Mucosa of gallbladder (tissue), 1 donor: Measurements from ENCODE around the gene HSPA4. TPM values are rescaled to one million over a fixed set of nuclear protein-coding genes. Genes with fewer than 3 reads are reported as not detected.
"Not testable (repeated sequence)": the region's sequence is repeated elsewhere in the genome, so short reads cannot be mapped to it uniquely, and the experiment has no call there.

Experiments used
- DNase-seq: peaks from one replicate; pipeline ENCODE4 v3.0.0-alpha.2; 2020; ENCODE audit warnings: low spot score
- total RNA-seq: library from RNA; stranded (reverse); gene quantifications from one replicate; pipeline ENCODE4 v1.2.1, GENCODE V29; 2021
- donor health status: DM: no; HTN: no; CAD: no.

The HSPA4 gene
- total RNA-seq, result 91.0 TPM

GRCh38 chr5:133051542-133052316, at the start of gene HSPA4:
HSPA4 (plus strand) TSS chr5:133052013; CDS start chr5:133052251, 238 bp downstream.
- peak; percentile 99 for DNase-seq

DNA sequence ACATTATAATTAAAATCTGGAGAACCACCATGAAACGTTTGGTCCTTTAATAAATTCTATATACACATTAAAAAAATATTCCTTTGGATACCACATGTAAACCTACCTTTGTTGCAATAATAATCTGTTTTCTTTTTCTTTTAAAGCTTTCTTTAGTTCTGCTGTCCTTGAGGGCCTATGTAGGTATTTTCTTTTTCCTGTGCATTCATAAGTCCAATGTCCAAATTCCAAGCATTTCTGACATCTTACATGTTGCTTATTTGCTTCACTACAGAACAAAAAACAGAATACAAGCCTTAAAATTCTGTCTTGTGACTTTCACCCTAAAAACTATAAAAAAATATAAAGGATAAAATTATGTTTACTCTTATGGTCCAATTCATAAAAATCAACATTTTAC, 45.2 kb upstream of the HSPA4 start:
- DNase-seq, result no peak

GRCh38 chr5:133008455-133008854, 43.4 kb upstream of the HSPA4 start:
- not testable (repeated sequence) for DNase-seq

DNA sequence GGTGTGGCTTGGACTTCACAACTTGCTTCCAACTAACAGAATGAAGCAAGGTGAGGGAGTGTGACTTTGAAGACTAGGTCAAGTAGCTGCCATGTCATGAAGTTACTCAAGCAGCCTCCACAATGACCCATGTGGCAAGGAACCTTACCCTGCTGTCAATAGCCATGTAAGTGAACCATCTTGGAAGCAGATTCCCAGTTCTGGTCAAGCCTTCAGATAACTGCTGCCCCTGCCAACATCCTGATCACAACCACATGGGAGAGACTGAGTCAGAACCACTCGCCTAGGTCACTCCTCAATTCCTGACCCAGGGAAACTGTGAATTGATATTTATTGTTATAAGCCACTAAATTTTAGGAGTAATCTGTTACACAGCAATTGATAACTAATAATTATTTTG, 36.3 kb upstream of the HSPA4 start:
- DNase-seq, result no peak

- no peak for DNase-seq
Observed at GRCh38 chr5:133017964-133018363, 33.8 kb upstream of the HSPA4 start.

- not testable (repeated sequence) for DNase-seq
Observed at GRCh38 chr5:133019471-133019870, 32.3 kb upstream of the HSPA4 start.

DNA sequence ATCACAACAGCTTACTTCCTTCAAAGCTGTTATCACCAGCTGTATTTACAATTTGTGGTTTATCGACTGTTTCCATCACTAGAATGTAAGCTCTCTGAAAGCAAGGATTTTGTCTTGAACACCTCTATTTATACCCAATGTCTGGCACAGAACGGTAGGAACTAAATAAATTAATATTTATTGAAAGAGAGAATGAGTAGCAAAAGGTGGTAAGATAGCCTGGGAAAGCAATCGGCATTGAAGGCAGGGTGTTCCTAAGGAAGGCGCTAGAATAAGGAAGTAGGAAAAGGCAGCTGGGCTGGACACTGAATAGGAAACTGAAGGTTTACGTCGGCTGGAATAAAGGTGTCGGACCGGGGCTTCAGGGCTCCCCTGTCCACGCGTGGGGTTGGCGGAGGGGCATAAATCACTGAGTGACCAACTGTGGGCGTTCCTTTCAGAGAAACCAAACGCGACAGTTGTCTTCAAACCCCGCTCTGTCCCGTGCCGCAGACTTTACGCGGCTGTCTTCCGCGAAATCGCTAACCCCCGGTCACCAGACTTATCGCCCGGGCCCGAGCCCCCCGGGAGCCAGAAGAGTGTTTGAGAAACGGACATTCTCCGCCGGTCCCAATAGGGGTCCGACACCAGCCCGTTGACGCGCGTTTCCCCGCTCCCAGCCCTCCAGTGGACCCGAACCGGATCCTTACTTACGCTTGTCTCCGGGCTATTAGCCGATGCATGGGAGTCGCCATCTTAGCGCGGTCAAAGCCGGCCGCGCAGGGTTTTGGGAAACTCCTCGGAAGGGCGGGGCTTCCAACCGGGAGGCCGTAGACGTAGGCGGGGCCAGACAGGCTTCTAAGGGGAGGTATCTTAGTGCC, 25.8 kb upstream of the HSPA4 start, which contains the start of gene ZCCHC10:
Gene ZCCHC10, minus strand, starts transcription at position 746 of the 860 bp plus-strand sequence. Its CDS starts 12 bp downstream, at position 734.
- peak; percentile 93 for DNase-seq

GRCh38 chr5:133026664-133027153, 25.1 kb upstream of the HSPA4 start:
- DNase-seq, result no peak

DNA sequence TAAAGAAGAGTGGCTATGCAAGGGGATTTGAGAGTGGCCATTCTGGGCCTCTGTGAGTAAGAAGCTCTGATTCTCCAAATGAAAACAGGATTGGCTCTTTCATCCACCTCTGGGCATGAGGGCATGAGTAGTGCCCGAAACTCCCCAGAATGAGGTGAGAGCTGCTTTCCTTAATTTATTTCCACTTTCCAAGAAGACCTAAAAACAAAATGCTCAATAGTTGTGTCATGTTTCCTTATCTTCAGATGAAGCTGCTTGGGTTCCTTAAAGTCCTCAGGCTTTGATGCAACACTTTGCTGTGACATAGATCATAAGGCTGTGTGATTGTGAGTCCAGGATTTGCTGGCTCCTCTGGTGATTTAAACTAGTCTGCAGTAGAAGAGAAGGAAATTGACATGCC, 22.4 kb upstream of the HSPA4 start:
- DNase-seq, result no peak

DNA sequence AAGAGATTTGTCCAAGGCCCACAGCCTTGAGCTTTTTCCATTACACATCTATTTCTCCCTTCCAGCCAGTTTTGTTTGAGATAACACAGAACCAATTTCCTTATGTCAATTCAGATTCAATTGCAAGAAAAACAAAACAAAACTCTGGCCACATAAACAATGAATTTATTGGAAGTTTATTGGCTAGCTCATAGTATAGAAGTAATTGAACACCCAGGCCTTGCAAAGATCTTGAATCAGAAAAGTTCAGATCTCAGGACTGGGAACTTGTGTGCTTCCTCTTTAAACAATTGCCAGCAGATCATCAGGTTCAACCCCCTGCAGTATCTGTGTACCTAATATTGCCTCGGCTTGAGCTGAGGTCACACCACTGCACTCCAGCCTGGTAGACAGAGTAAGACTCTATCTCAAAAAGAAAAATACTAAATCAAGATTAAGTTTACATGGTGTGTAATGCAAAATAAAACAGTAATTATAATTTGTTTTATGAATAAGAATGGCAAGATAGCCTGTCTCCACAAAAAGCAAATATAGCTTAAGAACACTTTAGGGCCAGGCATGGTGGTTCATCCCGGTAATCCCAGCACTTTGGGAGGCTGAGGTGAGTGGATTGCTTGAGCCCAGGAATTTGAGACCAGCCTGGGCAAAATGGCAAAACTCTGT, 21.3 kb upstream of the HSPA4 start:
- DNase-seq, result no peak

DNA sequence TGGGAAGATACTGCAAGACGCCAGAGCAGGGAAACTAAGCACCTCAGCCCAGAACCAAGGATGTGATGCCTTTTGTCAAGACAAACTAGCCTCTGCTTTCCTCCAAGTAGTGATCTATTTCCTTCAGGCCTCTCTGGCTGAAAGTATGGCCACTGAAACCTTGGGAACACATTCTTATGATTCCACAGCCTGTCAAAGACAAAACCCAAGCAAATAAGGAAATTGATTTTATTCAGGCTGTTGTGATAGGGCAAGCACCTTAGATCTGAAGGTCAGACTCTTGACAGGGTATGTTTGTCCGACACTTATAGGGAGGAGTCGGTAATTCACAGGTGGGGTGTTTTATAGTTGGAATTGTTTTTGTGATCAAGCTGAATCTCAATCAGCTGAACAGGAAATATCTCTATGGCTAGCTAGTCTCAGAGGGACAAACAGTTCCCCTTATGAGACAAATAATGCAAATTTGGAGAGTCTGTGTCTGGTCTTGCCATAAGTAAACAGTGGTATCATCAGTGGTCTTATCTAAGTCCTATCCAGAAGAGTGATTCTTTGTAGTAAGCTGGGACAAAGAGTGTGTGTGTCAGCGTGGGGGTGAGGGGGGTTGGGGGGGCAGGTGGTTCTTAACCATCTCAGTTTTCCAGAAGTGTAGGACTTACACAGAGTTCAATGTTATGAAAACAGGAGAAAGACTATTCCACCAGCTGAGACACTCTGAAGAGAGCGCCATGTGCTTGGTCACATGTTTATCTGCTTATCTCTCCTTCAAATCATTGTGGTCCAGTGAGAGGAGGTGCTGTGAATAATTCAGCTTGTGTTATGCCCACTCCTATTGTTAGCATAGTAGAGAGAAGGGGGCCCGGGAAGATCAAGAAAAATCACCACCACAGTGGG, 18.7 kb upstream of the HSPA4 start:
- no peak for DNase-seq

DNA sequence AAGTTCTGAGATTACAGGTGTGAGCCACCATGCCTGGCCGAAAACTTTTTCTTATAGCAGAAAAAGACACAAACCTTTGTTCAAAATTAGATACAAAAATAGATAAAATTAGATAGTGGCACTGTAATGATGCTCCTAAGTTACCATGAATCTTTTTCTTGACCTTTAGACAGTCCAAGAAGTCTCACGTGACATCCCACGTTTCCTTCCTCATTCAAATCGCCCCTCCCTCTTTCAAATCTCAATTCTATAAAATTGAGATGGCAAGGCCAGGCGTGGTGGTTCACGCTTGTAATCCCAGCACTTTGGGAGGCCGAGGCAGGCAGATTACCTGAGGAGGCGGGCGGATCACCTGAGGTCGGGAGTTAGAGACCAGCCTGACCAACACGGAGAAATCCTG, 17.7 kb upstream of the HSPA4 start:
- DNase-seq, result no peak

DNA sequence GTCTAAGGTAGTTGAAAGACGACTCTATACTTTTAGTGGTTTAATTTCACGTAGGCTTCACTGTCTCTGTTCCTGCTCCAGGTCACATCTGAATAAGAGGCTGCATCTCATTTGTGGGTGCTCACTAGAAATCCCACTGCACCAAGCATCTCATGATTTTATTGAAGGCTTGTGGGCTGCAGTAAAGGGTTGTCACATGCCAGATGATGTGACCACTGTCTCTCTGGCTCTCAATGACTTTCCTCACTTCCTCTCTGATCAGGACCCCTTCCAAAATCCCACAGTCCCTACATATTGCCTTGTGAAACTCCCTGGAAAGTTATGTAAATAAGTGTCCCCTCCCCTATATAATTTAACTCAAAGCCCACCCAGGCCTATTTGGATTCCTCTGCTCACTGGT, 16.6 kb upstream of the HSPA4 start:
- no peak for DNase-seq

GRCh38 chr5:133036677-133037076, 15.1 kb upstream of the HSPA4 start:
- not testable (repeated sequence) for DNase-seq

- no peak for DNase-seq
Observed at GRCh38 chr5:133041157-133041784, 10.5 kb upstream of the HSPA4 start.

DNA sequence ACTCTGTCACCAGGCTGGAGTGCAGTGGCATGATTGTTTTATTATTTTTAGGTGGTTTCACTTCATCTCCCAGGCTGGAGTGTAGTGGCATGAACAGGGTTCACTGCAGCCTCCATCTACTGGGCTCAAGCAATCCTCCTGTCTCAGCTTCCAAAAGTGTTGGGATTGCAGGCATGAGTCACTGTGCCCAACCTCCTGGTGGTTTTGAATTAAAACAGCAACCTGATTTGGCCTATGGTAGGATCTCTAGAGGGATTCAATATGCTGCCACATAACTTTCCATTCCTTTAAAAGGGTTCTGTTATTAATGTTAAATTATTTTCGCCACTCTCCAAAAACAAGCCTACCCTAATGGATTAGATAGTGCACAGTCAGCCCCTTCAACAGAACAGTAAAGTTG, 9.9 kb upstream of the HSPA4 start:
- DNase-seq, result no peak

DNA sequence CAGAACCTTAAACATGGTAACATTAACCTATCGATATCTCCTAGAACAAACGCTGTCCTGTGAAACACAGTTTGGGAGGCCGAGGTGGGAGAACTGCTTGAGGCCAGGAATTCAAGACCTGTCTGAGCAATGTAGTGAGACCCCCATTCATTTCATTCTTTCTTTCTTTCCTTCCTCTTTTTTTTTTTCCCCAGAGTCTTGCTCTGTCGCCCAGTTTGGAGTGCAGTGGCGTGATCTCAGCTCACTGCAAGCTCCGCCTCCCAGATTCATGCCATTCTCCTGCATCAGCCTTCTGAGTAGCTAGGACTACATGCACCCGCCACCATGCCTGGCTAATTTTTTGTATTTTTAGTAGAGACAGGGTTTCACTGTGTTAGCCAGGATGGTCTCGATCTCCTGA, 5.3 kb upstream of the HSPA4 start:
- DNase-seq, result not testable (repeated sequence)

- DNase-seq, result no peak
Observed at GRCh38 chr5:133047404-133047803, 4.4 kb upstream of the HSPA4 start.

- DNase-seq, result no peak
Observed at GRCh38 chr5:133048993-133049725, 2.7 kb upstream of the HSPA4 start.

DNA sequence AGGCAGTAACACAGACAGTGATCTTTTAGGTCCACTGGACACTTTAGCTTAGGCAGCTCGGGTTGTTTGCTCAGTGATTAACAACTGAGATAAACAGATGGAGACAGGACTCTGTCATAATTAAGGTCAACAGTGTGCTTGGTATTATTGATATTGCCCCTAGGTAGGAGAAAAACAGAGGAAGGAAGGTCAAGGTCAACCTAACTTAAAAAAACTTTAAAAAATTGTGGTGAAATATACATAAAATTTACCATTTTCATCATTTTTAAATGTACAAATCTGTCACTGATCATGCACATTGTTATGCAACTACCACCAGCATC, 2.1 kb upstream of the HSPA4 start:
- DNase-seq, result no peak
